Gastrocnemius medialis (tissue), 4 donors: ENCODE results near the gene ALOX5AP. TPM values are rescaled to one million over a fixed set of nuclear protein-coding genes. Genes with fewer than 3 reads are reported as not detected.
A peak's percentile ranks its signal among the peaks of the same experiment; 100 is the strongest.

Source experiments
- ATAC-seq, 2 donors: fragments of 150-250 bp; one replicate each; pipeline ENCODE4 v1.9.1; 2016
- DNase-seq, 2 donors: peaks; one replicate each; pipeline ENCODE4 v3.0.0-alpha.2; 2019
- H3K27ac ChIP-seq, 4 donors: fragments of 200-600 bp; sonication (generic); 1 replicate in 1 of 4; 2 replicates in 3 of 4; pipeline ENCODE4 v1.5.1; 2016 to 2018; ENCODE audit warnings: mild to moderate bottlenecking in 2 of 4, moderate library complexity in 1 of 4
- H3K27me3 ChIP-seq, 3 donors: fragments of 200-600 bp; sonication (generic) in 2 of 3; 1 replicate in 1 of 3; 2 replicates in 2 of 3; pipeline versions ENCODE4 v1.5.1 to v1.6.0; 2016 to 2019; ENCODE audit warnings: mild to moderate bottlenecking in 1 of 3, moderate library complexity in 1 of 3
- H3K36me3 ChIP-seq, 2 donors: fragments of 200-600 bp; sonication (generic) in 1 of 2; one replicate each; pipeline ENCODE4 v1.5.1; 2017 to 2018
- H3K4me1 ChIP-seq, 2 donors: fragments of 200-600 bp; sonication (generic) in 1 of 2; one replicate each; pipeline ENCODE4 v1.5.1; 2016 to 2017; ENCODE audit warnings: mild to moderate bottlenecking in 2 of 2
- H3K4me3 ChIP-seq, 4 donors: fragments of 200-600 bp; sonication (generic) in 3 of 4; 1 replicate in 1 of 4; 2 replicates in 3 of 4; pipeline ENCODE4 v1.5.1; 2016 to 2019; ENCODE audit warnings: mild to moderate bottlenecking in 2 of 4
- H3K9me3 ChIP-seq, 3 donors: fragments of 200-600 bp; sonication (generic) in 2 of 3; 1 replicate in 1 of 3; 2 replicates in 2 of 3; pipeline ENCODE4 v1.5.1; 2016 to 2019
- CTCF ChIP-seq, 5 experiments: fragments of 450-650 bp in 3 of 5; fragments of 200-600 bp in 2 of 5; sonication (generic) in 2 of 5; IDR thresholded peaks in 4 of 5; conservative IDR thresholded peaks in 1 of 5; 1 replicate in 4 of 5; 2 replicates in 1 of 5; pipeline ENCODE4 v1.5.1; 2016 to 2019; ENCODE audit warnings: antibody characterized with exemption in 5 of 5, mild to moderate bottlenecking in 3 of 5, moderate library complexity in 3 of 5
- POLR2A ChIP-seq, 2 donors: fragments of 450-650 bp; IDR thresholded peaks; one replicate each; pipeline ENCODE4 v1.6.1; 2017; ENCODE audit warnings: antibody characterized with exemption in 2 of 2, mild to moderate bottlenecking in 2 of 2, moderate library complexity in 2 of 2
- in situ Hi-C, 4 donors: fragments of 200-750 bp; cut with MboI; loops; one replicate each; pipeline versions ENCODE4 v1.15.0 to v1.8.0; 2017; ENCODE audit warnings: low sequenced_read_pairs in 4 of 4
- intact Hi-C: fragments of 100-400 bp; cut with DNase I; formaldehyde crosslinking; loops from one replicate; pipeline ENCODE4 v1.15.1; 2023; ENCODE audit warnings: low total_unique reads
- total RNA-seq, 4 donors: library from RNA; depleted of rRNA; stranded (reverse); fragments of >200 nt; gene quantifications; one replicate each; pipeline versions ENCODE4 v1.1.0 to v1.2.3, GENCODE V29; 2016

Gene ALOX5AP
- total RNA-seq, 4 donors from 2014 or later, result 5.3 to 9.1 (median 7.1) TPM

DNA sequence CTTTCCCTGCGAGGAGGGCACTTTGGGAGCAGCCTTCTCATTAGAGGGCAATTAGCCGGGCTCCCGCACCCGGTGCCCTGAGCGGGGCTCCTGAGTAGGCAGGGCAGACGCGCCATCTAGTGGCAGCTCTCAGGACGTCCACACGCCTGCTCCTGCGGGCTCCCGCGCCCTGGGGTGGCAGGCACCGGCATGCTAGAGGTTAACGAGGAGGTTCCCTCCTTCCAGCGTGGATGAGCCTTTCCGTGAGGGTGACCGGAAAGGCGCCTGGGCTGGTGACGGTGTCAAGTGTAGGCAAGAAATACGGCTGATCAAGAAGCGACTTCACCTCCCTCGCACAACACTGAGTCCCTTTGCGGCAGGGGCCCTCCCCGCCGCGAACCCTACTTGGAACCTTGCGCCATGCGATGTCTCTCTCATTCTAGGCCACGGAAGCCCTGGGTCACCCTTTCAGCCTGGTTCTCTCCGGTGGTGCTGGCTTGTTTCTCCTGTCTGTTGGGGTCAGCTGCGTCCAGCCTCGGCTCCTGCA is 67.7 kb downstream of the ALOX5AP start:
- Histone ChIP-seq H3K36me3 (no peaks in the 10 kb centered on the region), H3K27me3 (no peaks in the 10 kb centered on the region), H3K4me1 (peaks cover 0 to 16% of the 10 kb centered on the region in 2 donors), H3K9me3 (no peaks in the 10 kb centered on the region), H3K27ac (peak overlapping the region; percentile 25 to 79 (median 62)), H3K4me3 (peak overlapping the region; percentile 49 to 72 (median 59))
- in situ Hi-C loops (loop anchor here in 3 of 4 donors (10.0 to 25.0 kb wide), 2 partner anchors 118 to 666 kb away; no protein-coding TSS in a partner anchor), intact Hi-C loops (loop anchor here (1.0 to 10.0 kb wide), 8 partner anchors 128 to 671 kb away; partner anchors contain the start of genes HMGB1, UBE2L5 and USPL1)
- peak; percentile 85 to 87 for ATAC-seq
- TF ChIP-seq POLR2A (IDR thresholded peaks at IDR 0.05), result no peak
- peak; percentile 88 to 96 (median 95) for TF ChIP-seq CTCF (IDR thresholded peaks at IDR 0.05 in 4 of 5, conservative IDR thresholded peaks at IDR 0.05 in 1 of 5)
- peak; percentile 64 to 78 for DNase-seq

- peak in 1 of 2 donors; percentile 17 for ATAC-seq
- in situ Hi-C loops, result loop anchor here in 3 of 4 donors (10.0 to 25.0 kb wide), 2 partner anchors 119 to 666 kb away; no protein-coding TSS in a partner anchor
- DNase-seq, result no peak
Observed at GRCh38 chr13:30803749-30804148, 68.4 kb downstream of the ALOX5AP start.

DNA sequence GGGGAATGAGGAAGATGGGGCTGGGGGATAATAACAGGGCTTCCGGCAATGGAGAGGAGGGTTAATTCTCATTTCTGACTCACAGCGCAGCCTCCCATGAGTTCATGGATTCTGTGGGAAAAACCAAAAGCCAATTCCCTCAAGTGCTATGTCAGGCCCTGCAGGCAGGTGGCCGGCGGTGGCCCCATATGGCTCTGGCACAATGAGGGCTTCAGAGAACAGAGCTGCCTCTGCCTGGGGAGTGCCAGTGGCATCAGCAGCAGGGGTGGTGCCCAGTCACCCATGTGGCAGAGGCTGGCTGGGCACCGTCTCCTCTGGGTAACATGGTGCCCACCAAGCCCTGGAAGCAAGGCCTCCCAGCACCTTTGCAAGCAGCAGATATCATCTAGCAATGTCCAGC is 69.1 kb downstream of the ALOX5AP start:
- TF ChIP-seq POLR2A (IDR thresholded peaks at IDR 0.05) (no peak), CTCF (IDR thresholded peaks at IDR 0.05 in 4 of 5, conservative IDR thresholded peaks at IDR 0.05 in 1 of 5) (no peak)
- in situ Hi-C loops, result loop anchor here in 3 of 4 donors (10.0 to 25.0 kb wide), 2 partner anchors 120 to 667 kb away; no protein-coding TSS in a partner anchor
- DNase-seq (no peak), ATAC-seq (no peak)
- Histone ChIP-seq H3K9me3 (no peaks in the 10 kb centered on the region), H3K4me3 (no peak overlapping the region), H3K36me3 (no peaks in the 10 kb centered on the region), H3K4me1 (peaks cover 0 to 16% of the 10 kb centered on the region in 2 donors), H3K27ac (no peak overlapping the region), H3K27me3 (no peaks in the 10 kb centered on the region)
- intact Hi-C loops, result loop anchor here (5.0 to 10.0 kb wide), 5 partner anchors 240 to 550 kb away; partner anchors contain the start of genes HMGB1 and UBE2L5

More at GRCh38 chr13:30803749-30804148, 68.4 kb downstream of the ALOX5AP start:
- Histone ChIP-seq H3K27me3 (no peaks in the 10 kb centered on the region), H3K4me3 (peak overlapping the region in 2 of 4 donors; percentile 55 to 63), H3K27ac (peak overlapping the region in 3 of 4 donors; percentile 55 to 79 (median 70)), H3K9me3 (no peaks in the 10 kb centered on the region), H3K36me3 (no peaks in the 10 kb centered on the region), H3K4me1 (peaks cover 0 to 16% of the 10 kb centered on the region in 2 donors)
- intact Hi-C loops, result loop anchor here (1.0 to 10.0 kb wide), 8 partner anchors 129 to 671 kb away; partner anchors contain the start of genes HMGB1, UBE2L5 and USPL1
- no peak for TF ChIP-seq POLR2A (IDR thresholded peaks at IDR 0.05)
- TF ChIP-seq CTCF (IDR thresholded peaks at IDR 0.05 in 4 of 5, conservative IDR thresholded peaks at IDR 0.05 in 1 of 5), result no peak

- ATAC-seq, result no peak
- no peak for DNase-seq
- Histone ChIP-seq H3K36me3 (no peaks in the 10 kb centered on the region), H3K4me3 (no peak overlapping the region), H3K27ac (no peak overlapping the region), H3K9me3 (no peaks in the 10 kb centered on the region), H3K4me1 (peaks cover 0 to 16% of the 10 kb centered on the region in 2 donors), H3K27me3 (no peaks in the 10 kb centered on the region)
- in situ Hi-C loops (loop anchor here in 3 of 4 donors (10.0 to 25.0 kb wide), 2 partner anchors 120 to 668 kb away; no protein-coding TSS in a partner anchor), intact Hi-C loops (loop anchor here (5.0 to 10.0 kb wide), 3 partner anchors 57 to 550 kb away; no protein-coding TSS in a partner anchor)
- no peak for TF ChIP-seq CTCF (IDR thresholded peaks at IDR 0.05 in 4 of 5, conservative IDR thresholded peaks at IDR 0.05 in 1 of 5)
- TF ChIP-seq POLR2A (IDR thresholded peaks at IDR 0.05), result no peak
Observed at GRCh38 chr13:30805132-30805537, 69.8 kb downstream of the ALOX5AP start.
